WERI-Rb-1 (cell line): Measurements from ENCODE around the gene SEMA3D.

ENCODE experiments used
- DNase-seq: peaks from one replicate; pipeline ENCODE4 v3.0.0-alpha.2; 2020
- H3K27ac ChIP-seq: fragments of 250-450 bp; sonication (Bioruptor Pico); 2 replicates; pipeline ENCODE4 v1.5.1; 2020; ENCODE audit warnings: mild to moderate bottlenecking, moderate library complexity
- H3K27me3 ChIP-seq: fragments of 250-450 bp; sonication (Bioruptor Pico); 2 replicates; pipeline ENCODE4 v1.5.1; 2021; ENCODE audit warnings: mild to moderate bottlenecking, low read depth, moderate library complexity; ENCODE audit not compliant: insufficient read depth, severe bottlenecking
- H3K36me3 ChIP-seq: fragments of 250-450 bp; sonication (Bioruptor Pico); 2 replicates; pipeline ENCODE4 v1.5.1; 2020; ENCODE audit warnings: mild to moderate bottlenecking, moderate library complexity
- H3K4me3 ChIP-seq: 2 replicates; pipeline ENCODE4 v1.5.1; 2011; ENCODE audit warnings: low read depth, mild to moderate bottlenecking, control low read depth, low read length
- H3K9me3 ChIP-seq: fragments of 250-450 bp; sonication (Bioruptor Pico); 2 replicates; pipeline ENCODE4 v1.5.1; 2021; ENCODE audit warnings: mild to moderate bottlenecking, moderate library complexity; ENCODE audit not compliant: severe bottlenecking
- CTCF ChIP-seq: IDR thresholded peaks from 2 replicates; pipeline ENCODE4 v1.5.1; 2011; ENCODE audit warnings: low read depth, mild to moderate bottlenecking, control low read depth, inconsistent platforms, low read length

The SEMA3D gene

GRCh38 chr7:85046534-85046933, 140.3 kb downstream of the SEMA3D start:
- Histone ChIP-seq H3K27ac (no peak overlapping the region), H3K9me3 (no peaks in the 10 kb centered on the region), H3K36me3 (no peaks in the 10 kb centered on the region), H3K27me3 (no peaks in the 10 kb centered on the region), H3K4me3 (no peak overlapping the region)
- no peak for DNase-seq
- no peak for TF ChIP-seq CTCF

GRCh38 chr7:85041605-85042216, 145.1 kb downstream of the SEMA3D start:
- peak; percentile 77 for DNase-seq

GRCh38 chr7:85039196-85039923, 147.5 kb downstream of the SEMA3D start:
- Histone ChIP-seq H3K9me3 (no peaks in the 10 kb centered on the region), H3K4me3 (no peak overlapping the region), H3K27ac (no peak overlapping the region), H3K27me3 (no peaks in the 10 kb centered on the region), H3K36me3 (no peaks in the 10 kb centered on the region)
- no peak for DNase-seq
- no peak for TF ChIP-seq CTCF

More at GRCh38 chr7:85041605-85042216, 145.1 kb downstream of the SEMA3D start:
- no peaks in the 10 kb centered on the region for H3K36me3 ChIP-seq
- H3K27me3 ChIP-seq: no peaks in the 10 kb centered on the region
- peak; percentile 64 for TF ChIP-seq CTCF
- H3K27ac ChIP-seq: no peak overlapping the region
- H3K9me3 ChIP-seq: no peaks in the 10 kb centered on the region
- no peak overlapping the region for H3K4me3 ChIP-seq

- no peak overlapping the region for H3K27ac ChIP-seq
- H3K9me3 ChIP-seq: no peaks in the 10 kb centered on the region
- DNase-seq: no peak
- H3K36me3 ChIP-seq: no peaks in the 10 kb centered on the region
- no peak for TF ChIP-seq CTCF
- no peaks in the 10 kb centered on the region for H3K27me3 ChIP-seq
- no peak overlapping the region for H3K4me3 ChIP-seq
These were observed 148.4 kb downstream of the SEMA3D start for GRCh38 chr7:85038466-85038865.

- Histone ChIP-seq H3K27ac (no peak overlapping the region), H3K36me3 (no peaks in the 10 kb centered on the region), H3K9me3 (no peaks in the 10 kb centered on the region), H3K27me3 (no peaks in the 10 kb centered on the region), H3K4me3 (no peak overlapping the region)
- DNase-seq: no peak
- no peak for TF ChIP-seq CTCF
These were observed 153.6 kb downstream of the SEMA3D start for GRCh38 chr7:85033263-85033662.
